Omental fat pad (tissue), 4 donors: ENCODE results near the gene AGTR1. TPM values are rescaled to one million over a fixed set of nuclear protein-coding genes. Genes with fewer than 3 reads are reported as not detected.

Experiments used
- ATAC-seq: fragments of 150-250 bp; one replicate; pipeline ENCODE4 v1.9.1; 2016; ENCODE audit warnings: mild to moderate bottlenecking, moderate library complexity; ENCODE audit not compliant: low FRiP score
- DNase-seq: peaks from one replicate; pipeline ENCODE4 v3.0.0-alpha.2; 2019; ENCODE audit warnings: low spot score
- CTCF ChIP-seq, 3 donors: fragments of 450-650 bp; IDR thresholded peaks; one replicate each; pipeline ENCODE4 v1.5.1; 2016 to 2017; ENCODE audit warnings: antibody characterized with exemption in 3 of 3, mild to moderate bottlenecking in 3 of 3, moderate library complexity in 2 of 3
- total RNA-seq, 4 donors: library from RNA; depleted of rRNA; stranded (reverse); fragments of >200 nt; gene quantifications; one replicate each; pipeline ENCODE4 v1.1.0, GENCODE V29; 2016

Gene AGTR1
- total RNA-seq, 4 donors from 2014 or later: 10.3 to 163 (median 47.1) TPM

GRCh38 chr3:148680289-148680688, 17.4 kb upstream of the AGTR1 start:
- DNase-seq: no peak
- no peak for ATAC-seq
- no peak for TF ChIP-seq CTCF (IDR thresholded peaks at IDR 0.05)

DNA sequence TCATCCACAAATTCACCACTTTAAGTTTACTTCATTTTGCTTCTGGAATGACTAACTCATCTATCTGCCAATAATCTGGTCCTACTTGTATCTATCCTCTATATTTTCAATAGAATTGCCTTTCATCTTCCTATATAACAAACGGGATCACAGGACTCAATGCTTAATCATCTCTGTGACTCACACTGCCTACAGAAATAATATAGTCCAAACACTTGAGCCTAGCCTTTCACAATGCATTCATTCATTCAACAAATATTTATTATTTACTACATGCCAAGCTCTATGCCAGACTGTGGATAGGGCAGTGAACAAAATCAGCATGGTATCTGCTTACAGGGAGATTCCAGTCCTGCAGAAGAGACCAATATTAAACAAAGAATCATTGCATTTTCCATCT, 16.6 kb upstream of the AGTR1 start:
- no peak for TF ChIP-seq CTCF (IDR thresholded peaks at IDR 0.05)
- no peak for ATAC-seq
- no peak for DNase-seq

DNA sequence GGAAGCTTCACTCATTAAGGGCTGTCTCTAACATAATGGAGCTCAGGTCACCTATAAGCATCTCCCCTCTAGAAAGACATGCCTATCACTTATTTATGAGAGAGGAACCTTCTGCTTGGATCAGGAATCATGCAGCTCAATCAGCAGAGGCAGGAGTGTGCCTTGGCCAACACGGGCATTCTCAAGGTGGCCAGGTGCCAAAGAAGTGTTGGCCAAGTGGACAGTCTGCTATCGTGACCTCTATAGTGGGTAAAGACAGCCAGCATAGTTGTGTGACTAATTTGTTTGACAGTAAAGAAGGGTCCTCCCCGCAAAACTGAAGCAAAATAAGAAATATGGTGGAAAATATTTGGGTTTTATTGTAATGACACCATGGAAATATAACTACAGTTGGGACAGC, 14.7 kb upstream of the AGTR1 start:
- no peak for TF ChIP-seq CTCF (IDR thresholded peaks at IDR 0.05)
- no peak for DNase-seq
- ATAC-seq: no peak

DNA sequence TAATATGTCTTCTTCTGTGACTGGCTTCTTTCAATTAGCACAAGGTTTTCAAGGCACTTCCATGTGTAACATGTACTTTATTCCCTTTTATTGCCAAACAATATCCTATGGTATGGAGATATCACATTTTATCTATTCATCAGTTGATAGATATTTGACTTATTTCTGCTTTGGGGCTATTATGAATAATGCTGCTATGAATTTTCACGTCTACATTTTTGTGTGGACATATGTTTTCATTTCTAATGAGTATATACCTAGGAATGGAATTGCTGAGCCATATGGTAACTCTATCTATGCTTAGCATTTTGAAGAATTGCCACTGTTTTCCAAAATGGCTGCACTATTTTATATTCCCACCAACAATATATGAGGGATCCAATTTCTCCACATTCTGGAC, 3.6 kb upstream of the AGTR1 start:
- DNase-seq (no peak), ATAC-seq (no peak)
- TF ChIP-seq CTCF (IDR thresholded peaks at IDR 0.05): no peak

DNA sequence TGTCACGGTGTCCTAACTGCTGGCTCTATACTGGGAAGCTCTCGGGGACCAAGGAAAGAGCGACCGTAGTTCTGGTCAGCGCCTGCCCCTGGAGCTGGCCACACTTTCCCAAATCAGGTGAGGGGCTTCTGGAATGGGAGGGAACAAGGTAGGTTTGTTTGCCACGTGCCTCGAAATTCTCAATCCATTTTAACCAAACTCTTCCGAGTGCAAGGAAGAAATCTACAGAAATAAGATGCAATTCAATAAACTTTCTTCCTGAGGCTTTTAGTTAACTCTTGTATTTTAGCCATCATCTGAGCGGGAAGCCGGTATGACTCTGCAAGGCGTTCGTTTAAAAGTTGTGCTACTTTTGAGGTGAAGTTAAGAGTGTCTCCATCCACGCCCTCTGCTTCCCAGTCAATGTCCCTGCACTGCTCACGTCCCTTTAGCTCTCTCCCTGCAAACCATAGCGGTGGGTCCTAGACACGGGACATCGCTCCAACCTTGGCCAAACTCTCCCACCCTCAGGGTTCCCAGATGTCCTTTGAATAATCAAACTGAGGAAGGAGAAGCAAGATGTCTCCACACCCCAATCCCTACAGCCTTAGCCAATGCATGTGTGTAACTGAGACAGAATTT, 597 bp downstream of the AGTR1 start:
- ATAC-seq: no peak
- DNase-seq: no peak
- no peak for TF ChIP-seq CTCF (IDR thresholded peaks at IDR 0.05)

DNA sequence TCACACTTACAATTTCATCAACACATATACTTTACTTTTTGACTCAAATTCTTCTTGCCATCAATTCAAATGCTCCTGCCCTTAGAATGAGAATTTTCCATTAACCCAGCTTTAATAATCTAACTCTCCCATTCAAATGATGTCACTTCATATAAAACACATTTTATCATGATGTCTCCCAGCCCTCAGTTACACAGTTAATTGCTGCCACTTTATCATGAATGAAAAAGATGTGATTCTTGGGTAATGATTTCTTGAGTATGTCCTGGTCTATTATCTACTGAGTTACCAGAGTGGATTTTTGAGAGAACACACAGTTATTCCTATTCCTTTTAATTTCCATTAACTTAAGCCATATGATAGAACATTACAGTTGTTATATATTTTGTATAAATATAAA, 7.6 kb downstream of the AGTR1 start:
- ATAC-seq (no peak), DNase-seq (no peak)
- TF ChIP-seq CTCF (IDR thresholded peaks at IDR 0.05): no peak

GRCh38 chr3:148707601-148708380, 10.1 kb downstream of the AGTR1 start:
- no peak for TF ChIP-seq CTCF (IDR thresholded peaks at IDR 0.05)
- no peak for ATAC-seq
- no peak for DNase-seq
